Subcutaneous adipose tissue (tissue), 4 donors: ENCODE results near the gene DLL3. TPM values are rescaled to one million over a fixed set of nuclear protein-coding genes. Genes with fewer than 3 reads are reported as not detected.

Source experiments
- total RNA-seq, 4 donors: library from RNA; depleted of rRNA; stranded (reverse); fragments of >200 nt; gene quantifications; one replicate each; pipeline ENCODE4 v1.1.0, GENCODE V29; 2016
- TF ChIP-seq, protein P1 (sequence below): fragments of 450-650 bp; IDR thresholded peaks from one replicate; pipeline ENCODE4 v1.5.1; 2016; ENCODE audit warnings: low read depth, mild to moderate bottlenecking, control low read depth, antibody characterized with exemption, moderate library complexity

The DLL3 gene
- total RNA-seq, 4 donors from 2014 or later = not detected

DNA sequence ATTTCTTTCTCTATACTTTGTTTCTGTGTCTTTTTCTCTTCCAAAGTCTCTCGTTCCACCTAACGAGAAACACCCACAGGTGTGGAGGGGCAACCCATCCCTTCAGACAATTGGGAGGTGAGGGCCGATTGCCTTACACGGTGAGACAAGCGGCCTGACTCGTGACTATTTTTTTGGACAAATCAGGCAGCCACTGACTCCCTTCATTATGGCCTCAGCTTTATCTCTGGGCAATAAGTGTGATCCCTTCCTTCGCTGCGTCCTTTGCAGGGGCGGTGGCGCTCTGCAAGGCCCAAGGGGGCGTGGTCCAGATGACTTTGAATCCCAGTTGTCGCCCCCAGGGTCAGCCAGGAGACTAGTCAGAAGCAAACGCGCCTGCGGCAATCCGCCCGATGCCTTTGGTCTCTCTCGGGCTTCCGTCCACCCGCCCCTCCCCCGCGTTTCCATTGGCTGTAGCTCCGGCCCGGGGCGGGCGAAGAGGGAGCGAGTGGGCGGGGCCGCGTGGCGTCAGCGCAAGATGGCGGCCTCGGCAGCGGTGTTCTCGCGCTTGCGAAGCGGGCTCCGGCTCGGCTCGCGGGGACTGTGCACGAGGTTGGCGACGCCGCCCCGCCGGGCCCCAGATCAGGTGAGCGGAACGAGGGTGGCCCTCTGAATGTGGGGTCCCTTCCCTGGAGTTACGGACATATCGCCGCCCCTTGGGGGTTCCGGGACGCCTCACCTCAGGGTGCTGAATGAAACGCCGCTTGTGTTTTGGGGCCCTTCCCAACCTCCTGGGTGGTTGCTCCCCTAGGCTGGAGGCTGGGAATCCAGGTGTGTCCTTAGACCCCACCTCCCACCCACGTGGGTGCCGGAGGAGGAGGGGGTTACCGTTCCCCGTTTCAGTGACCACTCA lies 18.2 kb upstream of the DLL3 start, which contains the start of gene TIMM50:
Gene TIMM50, plus strand, starts transcription at position 502 of the 892 bp plus-strand sequence. Its CDS starts 16 bp downstream, at position 518.
- TF ChIP-seq, protein P1, sequence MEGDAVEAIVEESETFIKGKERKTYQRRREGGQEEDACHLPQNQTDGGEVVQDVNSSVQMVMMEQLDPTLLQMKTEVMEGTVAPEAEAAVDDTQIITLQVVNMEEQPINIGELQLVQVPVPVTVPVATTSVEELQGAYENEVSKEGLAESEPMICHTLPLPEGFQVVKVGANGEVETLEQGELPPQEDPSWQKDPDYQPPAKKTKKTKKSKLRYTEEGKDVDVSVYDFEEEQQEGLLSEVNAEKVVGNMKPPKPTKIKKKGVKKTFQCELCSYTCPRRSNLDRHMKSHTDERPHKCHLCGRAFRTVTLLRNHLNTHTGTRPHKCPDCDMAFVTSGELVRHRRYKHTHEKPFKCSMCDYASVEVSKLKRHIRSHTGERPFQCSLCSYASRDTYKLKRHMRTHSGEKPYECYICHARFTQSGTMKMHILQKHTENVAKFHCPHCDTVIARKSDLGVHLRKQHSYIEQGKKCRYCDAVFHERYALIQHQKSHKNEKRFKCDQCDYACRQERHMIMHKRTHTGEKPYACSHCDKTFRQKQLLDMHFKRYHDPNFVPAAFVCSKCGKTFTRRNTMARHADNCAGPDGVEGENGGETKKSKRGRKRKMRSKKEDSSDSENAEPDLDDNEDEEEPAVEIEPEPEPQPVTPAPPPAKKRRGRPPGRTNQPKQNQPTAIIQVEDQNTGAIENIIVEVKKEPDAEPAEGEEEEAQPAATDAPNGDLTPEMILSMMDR = no peak

DNA sequence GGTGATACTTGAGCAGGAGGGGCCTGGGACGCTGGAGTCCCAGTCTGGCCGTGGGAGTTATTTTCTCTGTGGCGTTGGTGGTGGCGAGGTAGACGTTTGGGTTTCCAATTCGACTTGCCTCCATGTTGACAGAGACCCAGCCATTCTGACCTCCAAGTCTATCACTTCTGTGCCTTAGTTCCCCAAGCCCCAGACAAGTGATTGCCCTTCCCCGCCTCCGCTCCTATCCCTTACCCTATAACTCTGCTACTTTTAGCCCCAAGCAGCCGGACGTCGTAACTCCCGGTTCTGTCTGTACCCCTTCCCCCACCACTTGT lies 17.6 kb upstream of the DLL3 start:
- TF ChIP-seq, protein P1 = no peak

DNA sequence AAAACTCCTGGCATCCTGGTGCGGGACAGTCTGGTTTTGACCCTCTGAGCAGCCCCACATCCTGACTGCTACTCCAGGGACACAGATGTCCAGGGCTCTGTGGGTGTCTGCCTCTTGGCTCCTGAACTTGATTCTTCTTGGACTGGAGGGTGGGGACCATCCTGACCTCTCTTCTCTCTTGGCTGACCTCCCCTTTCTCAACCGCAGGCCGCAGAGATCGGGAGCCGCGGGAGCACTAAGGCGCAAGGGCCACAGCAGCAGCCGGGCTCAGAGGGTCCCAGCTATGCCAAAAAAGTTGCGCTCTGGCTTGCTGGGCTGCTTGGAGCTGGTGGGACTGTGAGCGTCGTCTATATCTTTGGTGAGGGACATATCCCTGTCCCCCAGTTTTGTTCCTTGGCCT lies 17.1 kb upstream of the DLL3 start:
- TF ChIP-seq, protein P1 = no peak

DNA sequence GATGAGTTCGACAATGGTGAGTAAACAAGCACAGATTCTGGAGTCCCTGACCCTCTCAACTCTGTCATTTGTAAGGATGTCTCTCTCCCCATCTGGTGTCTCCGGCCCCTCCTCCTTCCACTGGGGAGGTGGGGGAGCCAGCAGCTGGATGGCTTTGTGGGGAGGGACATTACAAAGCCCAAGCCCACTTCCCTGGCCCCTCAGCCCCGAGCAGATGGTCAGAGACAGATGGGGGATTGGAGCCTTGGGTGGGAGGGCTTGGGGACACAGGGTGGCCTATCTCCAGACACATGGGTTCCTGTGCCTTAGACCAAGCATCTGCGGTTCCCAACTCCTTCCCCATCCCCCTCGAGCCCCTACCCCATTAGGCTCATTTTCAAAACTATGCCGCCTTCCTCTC lies 15.6 kb upstream of the DLL3 start:
- TF ChIP-seq, protein P1 = no peak

DNA sequence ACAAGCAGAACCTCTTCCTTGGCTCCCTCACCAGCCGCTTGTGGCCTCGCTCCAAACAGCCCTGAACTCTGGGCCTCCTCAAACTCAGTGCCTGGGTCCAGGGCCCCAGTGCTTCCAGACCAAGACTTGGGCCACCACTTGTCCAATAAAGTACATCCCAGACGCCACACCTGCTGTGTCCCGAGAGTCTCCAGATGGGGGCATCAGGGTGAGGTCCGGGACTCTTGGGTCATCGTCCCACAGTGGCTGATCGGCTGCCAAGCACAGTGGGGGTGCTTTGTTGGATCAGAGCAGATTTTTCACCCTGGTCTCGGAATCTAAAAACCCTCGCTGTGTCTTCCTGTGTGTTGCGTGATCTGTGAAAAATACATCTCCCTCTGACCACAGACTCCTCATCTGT lies 9.0 kb upstream of the DLL3 start:
- TF ChIP-seq, protein P1 = no peak

DNA sequence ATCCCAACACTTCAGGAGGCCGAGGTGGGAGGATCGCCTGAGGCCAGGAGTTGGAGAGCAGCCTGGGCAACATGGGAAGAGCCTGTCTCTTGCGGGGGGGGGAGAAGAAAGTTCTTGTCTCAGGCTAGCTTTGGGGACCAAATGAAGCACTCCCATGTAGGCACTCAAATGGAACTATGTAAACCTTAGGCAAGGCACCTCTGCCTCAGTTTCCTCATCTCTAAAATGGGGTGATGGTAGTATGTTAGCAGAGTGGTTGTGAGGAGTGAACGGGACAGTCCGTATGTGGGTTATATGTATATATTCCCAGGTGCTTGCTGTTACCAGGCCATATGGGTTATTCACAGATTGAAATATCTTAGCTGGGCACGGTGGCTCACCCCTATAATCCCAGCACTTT lies 6.5 kb upstream of the DLL3 start:
- TF ChIP-seq, protein P1 = no peak

DNA sequence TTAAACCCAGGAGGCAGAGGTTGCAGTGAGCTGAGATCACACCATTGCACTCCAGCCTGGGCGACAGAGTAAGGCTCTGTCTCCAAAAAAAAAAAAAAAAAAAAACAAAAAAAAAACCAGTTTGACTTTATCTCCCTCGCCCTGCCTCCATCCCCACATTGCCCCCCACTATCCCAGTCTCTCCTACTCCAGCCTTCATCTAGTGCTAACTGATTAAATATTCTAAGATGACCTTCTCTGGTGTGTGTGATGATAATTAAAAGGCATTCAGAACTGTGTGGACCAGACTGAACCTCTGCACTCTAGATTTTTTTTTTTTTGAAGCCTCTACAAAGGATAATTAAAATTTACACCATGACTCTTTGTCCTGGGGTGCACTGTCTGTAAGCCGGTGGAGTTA lies 6.0 kb upstream of the DLL3 start:
- TF ChIP-seq, protein P1 = no peak
